ENCODE results near the gene ODF2. TPM values are rescaled to one million over a fixed set of nuclear protein-coding genes. Genes with fewer than 3 reads are reported as not detected.

Gene ODF2
- total and polyA plus RNA-seq, 2 of the 13 experiments (the other 11 are each of a cell fraction or from before 2014, with no cell fraction given), result 9.8 to 31.3 TPM

GRCh38 chr9:128504485-128505413, 48.9 kb downstream of the ODF2 start, which contains the start of gene GLE1 (continued):
- TF ChIP-seq ZNF564 (CRISPR knock-in tag; IDR thresholded peaks at IDR 0.05), result no peak; the same call in 1 of the 2 replicates
- peak; percentile 91 for TF ChIP-seq HDAC1 (CRISPR knock-in tag; IDR thresholded peaks at IDR 0.05)
- TF ChIP-seq LRRFIP1 (CRISPR knock-in tag; conservative IDR thresholded peaks at IDR 0.05), result no peak
- TF ChIP-seq PAWR (CRISPR knock-in tag; IDR thresholded peaks at IDR 0.05; ENCODE audit: borderline replicate concordance), result no peak
- TF ChIP-seq PATZ1 (CRISPR knock-in tag; IDR thresholded peaks at IDR 0.05), result peak; percentile 68
- TF ChIP-seq ZNF264 (CRISPR knock-in tag; IDR thresholded peaks at IDR 0.05), result peak; percentile 93
- TF ChIP-seq EP300 (IDR thresholded peaks at IDR 0.05; ENCODE audit: low read depth in 2 of 2, low read length in 2 of 2), result no peak
- 0 out of 2 replicates have a peak, but pooled peaks have one; percentile 20 for TF ChIP-seq EP300 (CRISPR knock-in tag; IDR thresholded peaks at IDR 0.05; ENCODE audit: borderline replicate concordance)
- TF ChIP-seq SMYD3 (CRISPR knock-in tag; IDR thresholded peaks at IDR 0.05), result no peak
- peak; percentile 92 for TF ChIP-seq ELF1 (CRISPR knock-in tag; IDR thresholded peaks at IDR 0.05)
- no peak for TF ChIP-seq TAF15 (IDR thresholded peaks at IDR 0.05; ENCODE audit: low read depth, low read length, poor library complexity, severe bottlenecking)
- TF ChIP-seq GATAD1 (CRISPR knock-in tag; IDR thresholded peaks at IDR 0.05), result peak; percentile 86
- TF ChIP-seq NFRKB (IDR thresholded peaks at IDR 0.05), result no peak
- TF ChIP-seq HNF1A (IDR thresholded peaks at IDR 0.05; ENCODE audit: low read depth), result no peak
- no peak; the same call in 1 of the 2 replicates for TF ChIP-seq HNF1A (CRISPR knock-in tag; IDR thresholded peaks at IDR 0.05; ENCODE audit: borderline replicate concordance)
- peak; percentile 76; the same call in 1 of the 2 replicates for TF ChIP-seq ETV6 (CRISPR knock-in tag; conservative IDR thresholded peaks at IDR 0.05)
- no peak for TF ChIP-seq RARG (CRISPR knock-in tag; IDR thresholded peaks at IDR 0.05; ENCODE audit: low read depth)
- no peak; the same call in 1 of the 2 replicates for TF ChIP-seq BRF2 (CRISPR knock-in tag; IDR thresholded peaks at IDR 0.05)
- 0 out of 2 replicates have a peak, but pooled peaks have one; percentile 22 for TF ChIP-seq ZNF614 (CRISPR knock-in tag; IDR thresholded peaks at IDR 0.05; ENCODE audit: borderline replicate concordance)

Measured in HepG2 (cell line).